Measurements from ENCODE around the gene C7orf25.
A peak's percentile ranks its signal among the peaks of the same experiment; 100 is the strongest.

Gene C7orf25

GRCh38 chr7:42935861-42936260 lies 24.0 kb upstream of the C7orf25 start:
- DNase-seq (ENCODE audit: low spot score in 2 of 2) (no peak), ATAC-seq (ENCODE audit: low read depth) (no peak)
- H3K9me3 Mint-ChIP-seq, result no peaks in the 10 kb centered on the region
- H3K27ac Mint-ChIP-seq, result no peak overlapping the region
- no peaks in the 10 kb centered on the region for H3K27me3 Mint-ChIP-seq
- peaks cover 17% of the 10 kb centered on the region for H3K4me1 Mint-ChIP-seq
- no peak overlapping the region for H3K4me3 Mint-ChIP-seq
- H3K36me3 Mint-ChIP-seq, result peaks cover 14% of the 10 kb centered on the region

- H3K4me3 Mint-ChIP-seq, result peak overlapping the region; percentile 27
Observed at GRCh38 chr7:42934291-42934690, 22.4 kb upstream of the C7orf25 start.

GRCh38 chr7:42932811-42933591 lies 21.1 kb upstream of the C7orf25 start:
- Mint-ChIP-seq H3K27ac (peak overlapping the region; percentile 95), H3K9me3 (no peaks in the 10 kb centered on the region), H3K27me3 (no peaks in the 10 kb centered on the region), H3K4me1 (peaks cover 24% of the 10 kb centered on the region), H3K4me3 (peak overlapping the region; percentile 93), H3K36me3 (peaks cover 10% of the 10 kb centered on the region)
- no peak for ATAC-seq (ENCODE audit: low read depth)
- DNase-seq (ENCODE audit: low spot score in 2 of 2), result no peak

More at GRCh38 chr7:42934291-42934690, 22.4 kb upstream of the C7orf25 start:
- H3K4me1 Mint-ChIP-seq, result peaks cover 19% of the 10 kb centered on the region
- H3K27ac Mint-ChIP-seq, result peak overlapping the region; percentile 17
- no peaks in the 10 kb centered on the region for H3K27me3 Mint-ChIP-seq
- H3K9me3 Mint-ChIP-seq, result no peaks in the 10 kb centered on the region
- DNase-seq (ENCODE audit: low spot score in 2 of 2) (no peak), ATAC-seq (ENCODE audit: low read depth) (no peak)
- H3K36me3 Mint-ChIP-seq, result peaks cover 14% of the 10 kb centered on the region

GRCh38 chr7:42931834-42932651 lies 20.2 kb upstream of the C7orf25 start, which contains the start of the genes MRPL32 and PSMA2:
MRPL32 (plus strand) TSS chr7:42932376; CDS start chr7:42932387, 11 bp downstream.
PSMA2 (minus strand) TSS chr7:42932174; CDS start chr7:42932158, 16 bp downstream.
- H3K9me3 Mint-ChIP-seq, result no peaks in the 10 kb centered on the region
- ATAC-seq (ENCODE audit: low read depth) (peak; percentile 98), DNase-seq (ENCODE audit: low spot score in 2 of 2) (peak; percentile 79 to 92)
- H3K4me1 Mint-ChIP-seq, result peaks cover 26% of the 10 kb centered on the region
- peaks cover 6% of the 10 kb centered on the region for H3K36me3 Mint-ChIP-seq
- H3K4me3 Mint-ChIP-seq, result peak within 1 kb of the TSS; percentile 93
- H3K27ac Mint-ChIP-seq, result peak within 1 kb of the TSS; percentile 95
- no peaks in the 10 kb centered on the region for H3K27me3 Mint-ChIP-seq

GRCh38 chr7:42931447-42931833 lies 19.6 kb upstream of the C7orf25 start:
- H3K27ac Mint-ChIP-seq, result peak overlapping the region; percentile 95
- no peak for ATAC-seq (ENCODE audit: low read depth)
- H3K36me3 Mint-ChIP-seq, result peaks cover 6% of the 10 kb centered on the region
- H3K4me1 Mint-ChIP-seq, result peaks cover 26% of the 10 kb centered on the region
- H3K4me3 Mint-ChIP-seq, result peak overlapping the region; percentile 93
- no peaks in the 10 kb centered on the region for H3K9me3 Mint-ChIP-seq
- no peaks in the 10 kb centered on the region for H3K27me3 Mint-ChIP-seq
- no peak for DNase-seq (ENCODE audit: low spot score in 2 of 2)

GRCh38 chr7:42930889-42931288 lies 19.0 kb upstream of the C7orf25 start:
- no peaks in the 10 kb centered on the region for H3K9me3 Mint-ChIP-seq

GRCh38 chr7:42929449-42929848 lies 17.6 kb upstream of the C7orf25 start:
- no peaks in the 10 kb centered on the region for H3K9me3 Mint-ChIP-seq
- H3K4me1 Mint-ChIP-seq, result peaks cover 33% of the 10 kb centered on the region
- ATAC-seq (ENCODE audit: low read depth), result no peak
- peaks cover 11% of the 10 kb centered on the region for H3K36me3 Mint-ChIP-seq
- no peak for DNase-seq (ENCODE audit: low spot score in 2 of 2)
- no peaks in the 10 kb centered on the region for H3K27me3 Mint-ChIP-seq
- H3K27ac Mint-ChIP-seq, result no peak overlapping the region
- no peak overlapping the region for H3K4me3 Mint-ChIP-seq

More at GRCh38 chr7:42930889-42931288, 19.0 kb upstream of the C7orf25 start:
- peaks cover 26% of the 10 kb centered on the region for H3K4me1 Mint-ChIP-seq
- peak overlapping the region; percentile 95 for H3K27ac Mint-ChIP-seq
- H3K36me3 Mint-ChIP-seq, result peaks cover 3% of the 10 kb centered on the region
- no peaks in the 10 kb centered on the region for H3K27me3 Mint-ChIP-seq
- H3K4me3 Mint-ChIP-seq, result peak overlapping the region; percentile 93
- ATAC-seq (ENCODE audit: low read depth) (no peak), DNase-seq (ENCODE audit: low spot score in 2 of 2) (no peak)

- Mint-ChIP-seq H3K4me3 (no peak overlapping the region), H3K36me3 (peaks cover 11% of the 10 kb centered on the region), H3K4me1 (peaks cover 30% of the 10 kb centered on the region), H3K9me3 (no peaks in the 10 kb centered on the region), H3K27ac (no peak overlapping the region), H3K27me3 (no peaks in the 10 kb centered on the region)
- ATAC-seq (ENCODE audit: low read depth) (no peak), DNase-seq (ENCODE audit: low spot score in 2 of 2) (no peak)
Observed at GRCh38 chr7:42928754-42929153, 16.9 kb upstream of the C7orf25 start.

- no peak for DNase-seq (ENCODE audit: low spot score in 2 of 2)
- ATAC-seq (ENCODE audit: low read depth), result no peak
- H3K9me3 Mint-ChIP-seq, result no peaks in the 10 kb centered on the region
- no peak overlapping the region for H3K4me3 Mint-ChIP-seq
- H3K27me3 Mint-ChIP-seq, result no peaks in the 10 kb centered on the region
- H3K27ac Mint-ChIP-seq, result peak overlapping the region; percentile 14
- H3K36me3 Mint-ChIP-seq, result peaks cover 15% of the 10 kb centered on the region
- peaks cover 20% of the 10 kb centered on the region for H3K4me1 Mint-ChIP-seq
Observed at GRCh38 chr7:42926204-42926603, 14.3 kb upstream of the C7orf25 start.

GRCh38 chr7:42925630-42926029 lies 13.8 kb upstream of the C7orf25 start:
- Mint-ChIP-seq H3K27me3 (no peaks in the 10 kb centered on the region), H3K4me1 (peaks cover 20% of the 10 kb centered on the region), H3K4me3 (no peak overlapping the region), H3K9me3 (no peaks in the 10 kb centered on the region), H3K36me3 (peaks cover 21% of the 10 kb centered on the region), H3K27ac (no peak overlapping the region)
- DNase-seq (ENCODE audit: low spot score in 2 of 2), result no peak
- ATAC-seq (ENCODE audit: low read depth), result no peak

- ATAC-seq (ENCODE audit: low read depth) (no peak), DNase-seq (ENCODE audit: low spot score in 2 of 2) (no peak)
- Mint-ChIP-seq H3K9me3 (no peaks in the 10 kb centered on the region), H3K36me3 (peaks cover 27% of the 10 kb centered on the region), H3K4me1 (peaks cover 15% of the 10 kb centered on the region), H3K27ac (no peak overlapping the region), H3K4me3 (no peak overlapping the region), H3K27me3 (no peaks in the 10 kb centered on the region)
Observed at GRCh38 chr7:42924223-42924838, 12.5 kb upstream of the C7orf25 start.

GRCh38 chr7:42922017-42922753 lies 10.3 kb upstream of the C7orf25 start:
- Mint-ChIP-seq H3K4me3 (no peak overlapping the region), H3K36me3 (peaks cover 33% of the 10 kb centered on the region), H3K27ac (peak overlapping the region; percentile 45), H3K27me3 (no peaks in the 10 kb centered on the region), H3K9me3 (no peaks in the 10 kb centered on the region), H3K4me1 (peaks cover 7% of the 10 kb centered on the region)
- ATAC-seq (ENCODE audit: low read depth) (no peak), DNase-seq (ENCODE audit: low spot score in 2 of 2) (no peak)

- no peaks in the 10 kb centered on the region for H3K9me3 Mint-ChIP-seq
- DNase-seq (ENCODE audit: low spot score in 2 of 2) (no peak), ATAC-seq (ENCODE audit: low read depth) (no peak)
- no peak overlapping the region for H3K4me3 Mint-ChIP-seq
- H3K27ac Mint-ChIP-seq, result peak overlapping the region; percentile 69
- no peaks in the 10 kb centered on the region for H3K27me3 Mint-ChIP-seq
- peaks cover 12% of the 10 kb centered on the region for H3K4me1 Mint-ChIP-seq
- peaks cover 22% of the 10 kb centered on the region for H3K36me3 Mint-ChIP-seq
Observed at GRCh38 chr7:42915356-42915755, 3.5 kb upstream of the C7orf25 start.
